SK-N-SH (cell line): ENCODE data around the gene SLC22A14. TPM values are rescaled to one million over a fixed set of nuclear protein-coding genes. Genes with fewer than 3 reads are reported as not detected.
A peak's percentile ranks its signal among the peaks of the same experiment; 100 is the strongest.

ENCODE experiments used
- CTCF ChIA-PET: fragments of 300-600, 350-600 bp; formaldehyde crosslinking; extraction: SDS; loops from one replicate; lab custom pipeline; 2021; lab: Yijun Ruan, JAX
- POLR2A ChIA-PET: fragments of 350-600 bp; sonication (Branson Sonifier 250); formaldehyde crosslinking; extraction: SDS; loops from one replicate; lab custom pipeline; 2020; ENCODE audit warnings: antibody characterized with exemption, inconsistent platforms; lab: Yijun Ruan, JAX
- DNase-seq: peaks from one replicate; pipeline ENCODE4 v3.0.0; 2012
- H2AFZ ChIP-seq: fragments of 200-600 bp; sonication (generic); 2 replicates; pipeline ENCODE4 v1.8.1; 2016; ENCODE audit warnings: antibody characterized with exemption, mild to moderate bottlenecking, low read depth
- H3F3A ChIP-seq: fragments of 200-600 bp; sonication (generic); replicated peaks from 2 replicates; pipeline ENCODE3; 2016; ENCODE audit warnings: antibody characterized with exemption, mild to moderate bottlenecking; ENCODE audit not compliant: insufficient read depth
- H3K27ac ChIP-seq, 2 experiments: fragments of 200-500 bp in 1 of 2; fragments of 200-600 bp in 1 of 2; sonication (Bioruptor generic) in 1 of 2; sonication (generic), shearing (Covaris generic) in 1 of 2; 2 replicates each; pipeline versions ENCODE4 v1.5.1 to v1.6.1; 2014 to 2016; ENCODE audit warnings: low read depth in 2 of 2, inconsistent platforms in 1 of 2, low read length in 1 of 2, mild to moderate bottlenecking in 1 of 2, mixed read lengths in 1 of 2
- H3K27me3 ChIP-seq: fragments of 200-600 bp; sonication (generic), shearing (Covaris generic); 2 replicates; pipeline ENCODE4 v1.6.1; 2016; ENCODE audit warnings: mixed run types; ENCODE audit not compliant: insufficient read depth
- H3K36me3 ChIP-seq, 2 experiments: fragments of 200-500 bp in 1 of 2; fragments of 200-600 bp in 1 of 2; sonication (Bioruptor generic) in 1 of 2; sonication (generic) in 1 of 2; replicated peaks in 1 of 2; 2 replicates each; pipeline versions ENCODE3 to v1.5.1; 2014 to 2016; ENCODE audit warnings: low read length in 1 of 2, mild to moderate bottlenecking in 1 of 2; ENCODE audit not compliant: insufficient read depth in 2 of 2, control insufficient read depth in 1 of 2
- H3K4me1 ChIP-seq, 2 experiments: fragments of 200-500 bp in 1 of 2; fragments of 200-600 bp in 1 of 2; sonication (Bioruptor generic) in 1 of 2; sonication (generic), shearing (Covaris generic) in 1 of 2; 2 replicates each; pipeline versions ENCODE4 v1.5.1 to v1.6.1; 2014 to 2016; ENCODE audit warnings: low read depth in 1 of 2, low read length in 1 of 2, mixed run types in 1 of 2; ENCODE audit not compliant: insufficient read depth in 2 of 2, control insufficient read depth in 1 of 2
- H3K4me2 ChIP-seq: fragments of 200-600 bp; sonication (generic), shearing (Covaris generic); 2 replicates; pipeline ENCODE4 v1.6.1; 2017; ENCODE audit warnings: mixed run types
- H3K4me3 ChIP-seq, 2 experiments: fragments of 200-500 bp in 1 of 2; fragments of 200-600 bp in 1 of 2; sonication (Bioruptor generic) in 1 of 2; sonication (generic), shearing (Covaris generic) in 1 of 2; 2 replicates each; pipeline versions ENCODE4 v1.5.1 to v1.8.1; 2014 to 2016; ENCODE audit warnings: low read depth in 2 of 2, inconsistent platforms in 1 of 2, low read length in 1 of 2, mild to moderate bottlenecking in 1 of 2, mixed read lengths in 1 of 2, moderate library complexity in 1 of 2
- H3K79me2 ChIP-seq: fragments of 200-600 bp; sonication (generic); 2 replicates; pipeline ENCODE4 v1.8.1; 2017; ENCODE audit warnings: mild to moderate bottlenecking; ENCODE audit not compliant: insufficient read depth
- H3K9ac ChIP-seq: fragments of 200-600 bp; sonication (generic); 2 replicates; pipeline ENCODE4 v1.6.1; 2017; ENCODE audit warnings: mixed run types
- H3K9me2 ChIP-seq: fragments of 200-600 bp; sonication (generic); 2 replicates; pipeline ENCODE4 v1.6.1; 2017; ENCODE audit warnings: mixed run types
- H3K9me3 ChIP-seq: fragments of 200-600 bp; sonication (generic); 2 replicates; pipeline ENCODE4 v1.6.1; 2017; ENCODE audit warnings: mixed run types, mild to moderate bottlenecking, moderate library complexity
- H4K20me1 ChIP-seq: fragments of 200-600 bp; sonication (generic); 2 replicates; pipeline ENCODE4 v1.6.1; 2017; ENCODE audit warnings: mild to moderate bottlenecking, mixed run types; ENCODE audit not compliant: insufficient read depth
- CHD2 ChIP-seq: fragments of 150-350 bp; IDR thresholded peaks from 2 replicates; pipeline ENCODE4 v1.6.1; 2018; ENCODE audit warnings: low read length; ENCODE audit not compliant: partially characterized antibody
- FOSL2 ChIP-seq: IDR thresholded peaks from 2 replicates; pipeline ENCODE4 v1.4.0; 2012; ENCODE audit warnings: low read depth, mild to moderate bottlenecking, moderate library complexity, borderline replicate concordance
- FOXJ3 ChIP-seq: sonication (generic); formaldehyde crosslinking; IDR thresholded peaks from 2 replicates; pipeline ENCODE4 v1.5.1; 2020; ENCODE audit warnings: mild to moderate bottlenecking, missing genetic modification reagents
- FOXM1 ChIP-seq: IDR thresholded peaks from 2 replicates; pipeline ENCODE4 v1.4.0; 2012; ENCODE audit warnings: low read depth, mild to moderate bottlenecking
- NFIC ChIP-seq: IDR thresholded peaks from 2 replicates; pipeline ENCODE4 v1.4.0; 2012; ENCODE audit warnings: borderline replicate concordance
- PBX3 ChIP-seq: IDR thresholded peaks from 2 replicates; pipeline ENCODE4; 2012
- RAD21 ChIP-seq: IDR thresholded peaks from 2 replicates; pipeline ENCODE4 v1.6.1; 2012; ENCODE audit warnings: mild to moderate bottlenecking, low read length
- RXRA ChIP-seq: IDR thresholded peaks from 2 replicates; pipeline ENCODE4 v1.4.0; 2012; ENCODE audit warnings: low read depth, mild to moderate bottlenecking, borderline replicate concordance
- SMC3 ChIP-seq: IDR thresholded peaks from 2 replicates; pipeline ENCODE4 v1.6.1; 2012; ENCODE audit warnings: low read depth, low read length, improper control_type of control experiment
- TCF12 ChIP-seq: IDR thresholded peaks from 2 replicates; pipeline ENCODE4 v1.4.0; 2012
- TEAD4 ChIP-seq: IDR thresholded peaks from 2 replicates; pipeline ENCODE4 v1.4.0; 2012; ENCODE audit warnings: mild to moderate bottlenecking, borderline replicate concordance; ENCODE audit not compliant: insufficient read depth
- USF1 ChIP-seq: IDR thresholded peaks from 2 replicates; pipeline ENCODE4 v1.4.0; 2012; ENCODE audit warnings: low read depth, borderline replicate concordance
- ZBTB33 ChIP-seq: IDR thresholded peaks from 2 replicates; pipeline ENCODE4 v1.4.0; 2012; ENCODE audit warnings: low read depth, borderline replicate concordance
- WGBS: methylation state at CpG from one replicate; pipeline ENCODE4 v1.1.6; 2017; ENCODE audit warnings: low lambda C conversion rate; 5-methylcytosine and 5-hydroxymethylcytosine counted together
- polyA plus RNA-seq, 3 experiments: library from polyadenylated mRNA; depleted of rRNA; stranded (reverse); fragments of >200 nt; gene quantifications; 2 replicates each; pipeline ENCODE4 v1.2.3, GENCODE V29; 2012
- TF ChIP-seq, protein P1 (sequence below): fragments of 150-350 bp; IDR thresholded peaks from 2 replicates; pipeline ENCODE4 v1.6.1; 2017; ENCODE audit warnings: antibody characterized with exemption, low read length, low read depth, borderline replicate concordance
- TF ChIP-seq, protein P2 (sequence below): fragments of 200-600 bp; sonication (generic); IDR thresholded peaks from 2 replicates; pipeline ENCODE4 v1.6.1; 2017; ENCODE audit warnings: antibody characterized with exemption, mild to moderate bottlenecking, moderate library complexity
- TF ChIP-seq, protein P3 (sequence below): IDR thresholded peaks from 2 replicates; pipeline ENCODE4 v1.4.0; 2012; ENCODE audit warnings: low read depth
- TF ChIP-seq, protein P4 (sequence below): fragments of 150-350 bp; IDR thresholded peaks from 2 replicates; pipeline ENCODE4 v1.6.1; 2016; ENCODE audit warnings: mild to moderate bottlenecking, low read depth, low read length

The SLC22A14 gene
- polyA plus RNA-seq, 1 of the 3 experiments (the other 2 are of a cell fraction): 0.16 TPM

- TF ChIP-seq, protein P1, sequence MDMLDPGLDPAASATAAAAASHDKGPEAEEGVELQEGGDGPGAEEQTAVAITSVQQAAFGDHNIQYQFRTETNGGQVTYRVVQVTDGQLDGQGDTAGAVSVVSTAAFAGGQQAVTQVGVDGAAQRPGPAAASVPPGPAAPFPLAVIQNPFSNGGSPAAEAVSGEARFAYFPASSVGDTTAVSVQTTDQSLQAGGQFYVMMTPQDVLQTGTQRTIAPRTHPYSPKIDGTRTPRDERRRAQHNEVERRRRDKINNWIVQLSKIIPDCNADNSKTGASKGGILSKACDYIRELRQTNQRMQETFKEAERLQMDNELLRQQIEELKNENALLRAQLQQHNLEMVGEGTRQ: no peak
- no peak for TF ChIP-seq TEAD4
- no peak for TF ChIP-seq FOXJ3 (CRISPR knock-in tag)
- TF ChIP-seq USF1: no peak
- no peak for TF ChIP-seq CHD2
These were observed 55.6 kb downstream of the SLC22A14 start (continued) for GRCh38 chr3:38337703-38338102.

GRCh38 chr3:38343797-38344594, 61.9 kb downstream of the SLC22A14 start:
- Histone ChIP-seq H3K4me2 (no peak overlapping the region), H3K9me2 (no peaks in the 10 kb centered on the region), H3K4me3 (no peak overlapping the region), H3K4me1 (peaks cover 0 to 12% of the 10 kb centered on the region in 2 experiments; a peak in 1 of 4 replicates), H3K27ac (no peak overlapping the region), H4K20me1 (no peaks in the 10 kb centered on the region), H3K36me3 (no peaks in the 10 kb centered on the region), H3F3A (no peaks in the 10 kb centered on the region), H3K9me3 (no peaks in the 10 kb centered on the region), H3K27me3 (no peaks in the 10 kb centered on the region), H3K9ac (no peak overlapping the region), H3K79me2 (no peaks in the 10 kb centered on the region), H2AFZ (no peak overlapping the region)
- 83% methylated on average over 3 of the region's 3 CpGs for WGBS
- DNase-seq: peak; percentile 30
- ChIA-PET POLR2A (interaction anchor here (0.8 to 1.1 kb wide), 2 partner anchors 225 to 227 kb away, joined by 3 to 4 read pairs; no protein-coding TSS in a partner anchor), CTCF (interaction anchor here (0.7 to 4.8 kb wide), 13 partner anchors 10 to 369 kb away, joined by 3 to 146 read pairs (median 4); partner anchors contain the start of gene ACAA1)
- TF ChIP-seq TCF12 (no peak), ZBTB33 (no peak), RAD21 (peak; percentile 59), RXRA (no peak), USF1 (no peak), NFIC (no peak), FOXM1 (no peak), FOSL2 (no peak), PBX3 (no peak), SMC3 (peak; percentile 42)
- TF ChIP-seq, protein P2, sequence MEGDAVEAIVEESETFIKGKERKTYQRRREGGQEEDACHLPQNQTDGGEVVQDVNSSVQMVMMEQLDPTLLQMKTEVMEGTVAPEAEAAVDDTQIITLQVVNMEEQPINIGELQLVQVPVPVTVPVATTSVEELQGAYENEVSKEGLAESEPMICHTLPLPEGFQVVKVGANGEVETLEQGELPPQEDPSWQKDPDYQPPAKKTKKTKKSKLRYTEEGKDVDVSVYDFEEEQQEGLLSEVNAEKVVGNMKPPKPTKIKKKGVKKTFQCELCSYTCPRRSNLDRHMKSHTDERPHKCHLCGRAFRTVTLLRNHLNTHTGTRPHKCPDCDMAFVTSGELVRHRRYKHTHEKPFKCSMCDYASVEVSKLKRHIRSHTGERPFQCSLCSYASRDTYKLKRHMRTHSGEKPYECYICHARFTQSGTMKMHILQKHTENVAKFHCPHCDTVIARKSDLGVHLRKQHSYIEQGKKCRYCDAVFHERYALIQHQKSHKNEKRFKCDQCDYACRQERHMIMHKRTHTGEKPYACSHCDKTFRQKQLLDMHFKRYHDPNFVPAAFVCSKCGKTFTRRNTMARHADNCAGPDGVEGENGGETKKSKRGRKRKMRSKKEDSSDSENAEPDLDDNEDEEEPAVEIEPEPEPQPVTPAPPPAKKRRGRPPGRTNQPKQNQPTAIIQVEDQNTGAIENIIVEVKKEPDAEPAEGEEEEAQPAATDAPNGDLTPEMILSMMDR: peak; percentile 32
- TF ChIP-seq, protein P3, sequence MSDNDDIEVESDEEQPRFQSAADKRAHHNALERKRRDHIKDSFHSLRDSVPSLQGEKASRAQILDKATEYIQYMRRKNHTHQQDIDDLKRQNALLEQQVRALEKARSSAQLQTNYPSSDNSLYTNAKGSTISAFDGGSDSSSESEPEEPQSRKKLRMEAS: no peak
- TF ChIP-seq, protein P4, sequence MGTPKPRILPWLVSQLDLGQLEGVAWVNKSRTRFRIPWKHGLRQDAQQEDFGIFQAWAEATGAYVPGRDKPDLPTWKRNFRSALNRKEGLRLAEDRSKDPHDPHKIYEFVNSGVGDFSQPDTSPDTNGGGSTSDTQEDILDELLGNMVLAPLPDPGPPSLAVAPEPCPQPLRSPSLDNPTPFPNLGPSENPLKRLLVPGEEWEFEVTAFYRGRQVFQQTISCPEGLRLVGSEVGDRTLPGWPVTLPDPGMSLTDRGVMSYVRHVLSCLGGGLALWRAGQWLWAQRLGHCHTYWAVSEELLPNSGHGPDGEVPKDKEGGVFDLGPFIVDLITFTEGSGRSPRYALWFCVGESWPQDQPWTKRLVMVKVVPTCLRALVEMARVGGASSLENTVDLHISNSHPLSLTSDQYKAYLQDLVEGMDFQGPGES: no peak
